Thoracic aorta (tissue), 2 donors: ENCODE results near the gene RGS11. TPM values are rescaled to one million over a fixed set of nuclear protein-coding genes. Genes with fewer than 3 reads are reported as not detected.

ENCODE experiments used
- ATAC-seq: fragments of 150-250 bp; one replicate; pipeline ENCODE4 v1.8.0; 2017; ENCODE audit warnings: low read depth; ENCODE audit not compliant: insufficient number of reproducible peaks, low FRiP score
- DNase-seq: peaks from one replicate; pipeline ENCODE4 v3.0.0-alpha.2; 2020; ENCODE audit warnings: low spot score
- H3K27ac ChIP-seq, 2 donors: fragments of 200-600 bp; sonication (generic); 1 replicate in 1 of 2; 2 replicates in 1 of 2; pipeline ENCODE4 v1.5.1; 2016; ENCODE audit warnings: mild to moderate bottlenecking in 2 of 2, moderate library complexity in 2 of 2
- H3K27me3 ChIP-seq: fragments of 200-600 bp; sonication (generic); replicated peaks from 2 replicates; pipeline ENCODE4 v1.6.0; 2016; ENCODE audit warnings: mild to moderate bottlenecking; ENCODE audit not compliant: insufficient read depth
- H3K36me3 ChIP-seq: fragments of 200-600 bp; sonication (generic); one replicate; pipeline ENCODE4 v1.5.1; 2016
- H3K4me1 ChIP-seq, 2 donors: fragments of 200-600 bp; sonication (generic); 1 replicate in 1 of 2; 2 replicates in 1 of 2; pipeline versions ENCODE4 v1.5.1 to v1.6.0; 2016; ENCODE audit warnings: low read depth in 2 of 2, mild to moderate bottlenecking in 1 of 2; ENCODE audit not compliant: control insufficient read depth in 1 of 2
- H3K4me3 ChIP-seq: fragments of 200-600 bp; sonication (generic); 2 replicates; pipeline ENCODE4 v1.5.1; 2016; ENCODE audit warnings: mild to moderate bottlenecking
- H3K9me3 ChIP-seq: fragments of 200-600 bp; sonication (generic); 2 replicates; pipeline ENCODE4 v1.5.1; 2016
- CTCF ChIP-seq: fragments of 200-600 bp; sonication (generic); IDR thresholded peaks from one replicate; pipeline ENCODE4 v1.5.1; 2019; ENCODE audit warnings: antibody characterized with exemption
- total RNA-seq, 2 donors: library from RNA; depleted of rRNA; stranded (reverse); fragments of >200 nt; gene quantifications; one replicate each; pipeline versions ENCODE4 v1.1.0 to v1.2.3, GENCODE V29; 2016

Gene RGS11
- total RNA-seq, 2 donors from 2014 or later = 16.8 to 19.4 TPM

GRCh38 chr16:296806-297510 is 21.2 kb upstream of the RGS11 start:
- no peaks in the 10 kb centered on the region for H3K9me3 ChIP-seq
- ATAC-seq (no peak), DNase-seq (no peak)
- no peak overlapping the region for H3K4me3 ChIP-seq
- peaks cover 20% of the 10 kb centered on the region for H3K36me3 ChIP-seq
- H3K27me3 ChIP-seq = no peaks in the 10 kb centered on the region
- H3K27ac ChIP-seq = no peak overlapping the region
- no peak for TF ChIP-seq CTCF
- no peaks in the 10 kb centered on the region for H3K4me1 ChIP-seq

- DNase-seq = no peak
- Histone ChIP-seq H3K27me3 (no peaks in the 10 kb centered on the region), H3K27ac (no peak overlapping the region), H3K36me3 (peaks cover 26% of the 10 kb centered on the region), H3K4me1 (no peaks in the 10 kb centered on the region), H3K9me3 (no peaks in the 10 kb centered on the region), H3K4me3 (no peak overlapping the region)
- no peak for TF ChIP-seq CTCF
- no peak for ATAC-seq
Measured at GRCh38 chr16:296276-296675, 20.5 kb upstream of the RGS11 start.

- TF ChIP-seq CTCF = no peak
- H3K9me3 ChIP-seq = no peaks in the 10 kb centered on the region
- H3K4me1 ChIP-seq = no peaks in the 10 kb centered on the region
- no peaks in the 10 kb centered on the region for H3K27me3 ChIP-seq
- no peak overlapping the region for H3K27ac ChIP-seq
- H3K4me3 ChIP-seq = no peak overlapping the region
- ATAC-seq (no peak), DNase-seq (no peak)
- H3K36me3 ChIP-seq = peaks cover 40% of the 10 kb centered on the region
Measured at GRCh38 chr16:293043-293775, 17.5 kb upstream of the RGS11 start.

GRCh38 chr16:291539-291938 is 15.8 kb upstream of the RGS11 start:
- no peak overlapping the region for H3K27ac ChIP-seq
- no peak for TF ChIP-seq CTCF
- ATAC-seq = no peak
- H3K4me1 ChIP-seq = no peaks in the 10 kb centered on the region
- no peak for DNase-seq
- peaks cover 33% of the 10 kb centered on the region for H3K36me3 ChIP-seq
- H3K4me3 ChIP-seq = no peak overlapping the region
- no peaks in the 10 kb centered on the region for H3K27me3 ChIP-seq
- H3K9me3 ChIP-seq = no peaks in the 10 kb centered on the region

- Histone ChIP-seq H3K4me1 (no peaks in the 10 kb centered on the region), H3K27ac (no peak overlapping the region), H3K27me3 (no peaks in the 10 kb centered on the region), H3K4me3 (no peak overlapping the region), H3K36me3 (peaks cover 33% of the 10 kb centered on the region), H3K9me3 (no peaks in the 10 kb centered on the region)
- no peak for TF ChIP-seq CTCF
- no peak for DNase-seq
- no peak for ATAC-seq
Measured at GRCh38 chr16:290681-291405, 15.1 kb upstream of the RGS11 start.
